Dedifferentiated amniotic fluid mesenchymal stem cell (primary cell): ENCODE data around the gene RNF207.

Experiments
- DNase-seq: peaks from one replicate; pipeline ENCODE4 v3.0.0-alpha.2; 2016; ENCODE audit errors: extremely low spot score

The RNF207 gene

GRCh38 chr1:6249739-6250689 lies 44.1 kb downstream of the RNF207 start:
- no peak for DNase-seq

GRCh38 chr1:6251233-6251632 lies 45.3 kb downstream of the RNF207 start:
- DNase-seq = no peak

GRCh38 chr1:6251681-6252373 lies 45.9 kb downstream of the RNF207 start:
- no peak for DNase-seq

- no peak for DNase-seq
Measured at GRCh38 chr1:6252374-6252710, 46.4 kb downstream of the RNF207 start.

- no peak for DNase-seq
Measured at GRCh38 chr1:6253380-6253779, 47.5 kb downstream of the RNF207 start.

GRCh38 chr1:6254691-6255090 lies 48.8 kb downstream of the RNF207 start:
- no peak for DNase-seq

GRCh38 chr1:6256645-6257044 lies 50.7 kb downstream of the RNF207 start:
- DNase-seq = no peak

GRCh38 chr1:6257541-6258069 lies 51.7 kb downstream of the RNF207 start:
- no peak for DNase-seq

GRCh38 chr1:6258675-6259074 lies 52.8 kb downstream of the RNF207 start:
- DNase-seq = no peak

GRCh38 chr1:6259491-6260362 lies 53.8 kb downstream of the RNF207 start:
- DNase-seq = peak; percentile 57

GRCh38 chr1:6260433-6260934 lies 54.6 kb downstream of the RNF207 start:
- no peak for DNase-seq

- no peak for DNase-seq
Measured at GRCh38 chr1:6260961-6261614, 55.2 kb downstream of the RNF207 start, which contains the start of gene GPR153. TSS of gene GPR153 (minus strand) at chr1:6261098. CDS start at chr1:6254905, 6,193 bp downstream.

- no peak for DNase-seq
Measured at GRCh38 chr1:6261615-6261995, 55.7 kb downstream of the RNF207 start.

GRCh38 chr1:6262555-6263420 lies 56.9 kb downstream of the RNF207 start:
- no peak for DNase-seq

- DNase-seq = no peak
Measured at GRCh38 chr1:6263716-6264115, 57.8 kb downstream of the RNF207 start.

GRCh38 chr1:6265151-6265550 lies 59.2 kb downstream of the RNF207 start:
- DNase-seq = no peak

- no peak for DNase-seq
Measured at GRCh38 chr1:6266641-6267040, 60.7 kb downstream of the RNF207 start.

GRCh38 chr1:6267686-6268322 lies 61.9 kb downstream of the RNF207 start:
- DNase-seq = no peak

- DNase-seq = no peak
Measured at GRCh38 chr1:6268415-6268814, 62.5 kb downstream of the RNF207 start.

- DNase-seq = no peak
Measured at GRCh38 chr1:6269296-6269695, 63.4 kb downstream of the RNF207 start.
